Stomach (tissue), 4 donors: ENCODE data around the gene C1orf35.

Experiments used
- EP300 ChIP-seq: sonication (generic); formaldehyde crosslinking; IDR thresholded peaks from one replicate; pipeline ENCODE4 v1.6.1; 2017; ENCODE audit warnings: antibody characterized with exemption
- POLR2A ChIP-seq, 4 donors: fragments of 450-650 bp; IDR thresholded peaks; one replicate each; pipeline ENCODE4 v1.6.1; 2016; ENCODE audit warnings: antibody characterized with exemption in 4 of 4, control low read depth in 2 of 4, mild to moderate bottlenecking in 1 of 4, moderate library complexity in 1 of 4
- POLR2AphosphoS5 ChIP-seq, 3 donors: sonication (generic); formaldehyde crosslinking; IDR thresholded peaks; one replicate each; pipeline ENCODE4 v1.6.1; 2016; ENCODE audit warnings: antibody characterized with exemption in 3 of 3
- TF ChIP-seq, protein P1 (sequence below), 7 experiments: fragments of 450-650 bp in 4 of 7; fragments of 200-600 bp in 3 of 7; sonication (generic) in 3 of 7; IDR thresholded peaks; one replicate each; pipeline ENCODE4 v1.5.1; 2016 to 2019; ENCODE audit warnings: antibody characterized with exemption in 7 of 7, control low read depth in 2 of 7, mild to moderate bottlenecking in 1 of 7

DNA sequence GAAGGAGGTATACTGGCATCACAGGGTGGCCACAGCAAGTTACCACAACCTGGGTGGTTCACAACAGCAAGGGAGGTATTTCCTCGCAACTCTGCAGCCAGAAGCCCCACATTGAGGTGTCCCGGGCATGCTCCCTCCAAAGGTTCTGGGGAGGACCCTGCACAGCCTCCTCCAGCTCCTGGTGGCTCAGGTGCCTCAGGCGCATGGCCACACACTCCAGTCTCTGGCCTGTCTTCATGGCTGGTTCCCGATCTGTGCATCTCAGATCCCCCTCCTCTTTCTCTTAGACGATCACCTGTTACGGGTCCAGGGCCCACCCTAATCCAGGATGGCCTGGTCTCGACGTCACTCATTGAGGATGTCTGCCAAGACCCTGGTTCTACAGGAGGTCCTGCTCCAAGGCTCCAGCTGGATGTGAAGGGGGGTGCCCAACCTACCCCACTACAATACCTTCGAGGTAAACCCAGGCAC lies 27.3 kb downstream of the C1orf35 start:
- TF ChIP-seq, protein P1, sequence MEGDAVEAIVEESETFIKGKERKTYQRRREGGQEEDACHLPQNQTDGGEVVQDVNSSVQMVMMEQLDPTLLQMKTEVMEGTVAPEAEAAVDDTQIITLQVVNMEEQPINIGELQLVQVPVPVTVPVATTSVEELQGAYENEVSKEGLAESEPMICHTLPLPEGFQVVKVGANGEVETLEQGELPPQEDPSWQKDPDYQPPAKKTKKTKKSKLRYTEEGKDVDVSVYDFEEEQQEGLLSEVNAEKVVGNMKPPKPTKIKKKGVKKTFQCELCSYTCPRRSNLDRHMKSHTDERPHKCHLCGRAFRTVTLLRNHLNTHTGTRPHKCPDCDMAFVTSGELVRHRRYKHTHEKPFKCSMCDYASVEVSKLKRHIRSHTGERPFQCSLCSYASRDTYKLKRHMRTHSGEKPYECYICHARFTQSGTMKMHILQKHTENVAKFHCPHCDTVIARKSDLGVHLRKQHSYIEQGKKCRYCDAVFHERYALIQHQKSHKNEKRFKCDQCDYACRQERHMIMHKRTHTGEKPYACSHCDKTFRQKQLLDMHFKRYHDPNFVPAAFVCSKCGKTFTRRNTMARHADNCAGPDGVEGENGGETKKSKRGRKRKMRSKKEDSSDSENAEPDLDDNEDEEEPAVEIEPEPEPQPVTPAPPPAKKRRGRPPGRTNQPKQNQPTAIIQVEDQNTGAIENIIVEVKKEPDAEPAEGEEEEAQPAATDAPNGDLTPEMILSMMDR (IDR thresholded peaks at IDR 0.05), result no peak
- TF ChIP-seq POLR2A (IDR thresholded peaks at IDR 0.05) (no peak), POLR2AphosphoS5 (IDR thresholded peaks at IDR 0.05) (no peak), EP300 (no peak)
